Activated B cell treated with CpG ODN at 0.5 μM for 24 hours (primary cell): ENCODE results near the gene CEP89. TPM values are rescaled to one million over a fixed set of nuclear protein-coding genes. Genes with fewer than 3 reads are reported as not detected.
A peak's percentile ranks its signal among the peaks of the same experiment; 100 is the strongest.
"Not testable (repeated sequence)": the region's sequence is repeated elsewhere in the genome, so short reads cannot be mapped to it uniquely, and the experiment has no call there.

ENCODE experiments used
- ATAC-seq: fragments of 200-7000 bp; cut with Tn5 transposase; one replicate; pipeline ENCODE4 v1.10.0; 2021; ENCODE audit warnings: low read depth, mild to moderate bottlenecking, moderate library complexity
- CTCF ChIA-PET: fragments of 350-600 bp; sonication (Branson Sonifier 250); formaldehyde crosslinking; loops from one replicate; lab custom pipeline; 2021; ENCODE audit warnings: antibody characterized with exemption; lab: Charles Lee
- POLR2A ChIA-PET: fragments of 350-600 bp; sonication (Branson Sonifier 250); formaldehyde crosslinking; loops from one replicate; lab custom pipeline; 2021; ENCODE audit warnings: antibody characterized with exemption; lab: Charles Lee
- DNase-seq: peaks from one replicate; pipeline ENCODE4 v3.0.0; 2022
- H3K27ac Mint-ChIP-seq: one replicate; pipeline ENCODE4 v1.8.0; 2020; ENCODE audit warnings: mixed read lengths
- H3K27me3 Mint-ChIP-seq: one replicate; pipeline ENCODE4 v1.8.0; 2021; ENCODE audit warnings: mixed read lengths
- H3K36me3 Mint-ChIP-seq: one replicate; pipeline ENCODE4 v1.8.0; 2021; ENCODE audit warnings: low read depth, mixed read lengths
- H3K4me1 Mint-ChIP-seq: one replicate; pipeline ENCODE4 v1.8.0; 2021; ENCODE audit warnings: mixed read lengths
- H3K4me3 Mint-ChIP-seq: one replicate; pipeline ENCODE4 v1.8.0; 2020; ENCODE audit warnings: mild to moderate bottlenecking, mixed read lengths
- H3K9me3 Mint-ChIP-seq: one replicate; pipeline ENCODE4 v1.8.0; 2020; ENCODE audit warnings: mixed read lengths
- intact Hi-C: fragments of 100-400 bp; cut with micrococcal nuclease; formaldehyde crosslinking; loops from one replicate; pipeline ENCODE4 v1.15.1; 2024
- total RNA-seq: library from RNA; stranded (reverse); gene quantifications from 2 replicates; pipeline ENCODE4 v1.2.3, GENCODE V29; 2022
- TF ChIP-seq, protein P1 (sequence below): fragments of 200-600 bp; IDR thresholded peaks from one replicate; pipeline ENCODE4 v1.8.0; 2022; ENCODE audit warnings: antibody characterized with exemption, mild to moderate bottlenecking

CEP89 gene
- total RNA-seq, 1 donor from 2014 or later: 19.4 TPM

GRCh38 chr19:32988724-32989123, 17.0 kb upstream of the CEP89 start:
- Mint-ChIP-seq H3K4me1 (no peaks in the 10 kb centered on the region), H3K4me3 (no peak overlapping the region), H3K27ac (no peak overlapping the region), H3K9me3 (no peaks in the 10 kb centered on the region), H3K27me3 (no peaks in the 10 kb centered on the region), H3K36me3 (peaks cover 15% of the 10 kb centered on the region)
- CTCF ChIA-PET: no interaction called here
- TF ChIP-seq, protein P1, sequence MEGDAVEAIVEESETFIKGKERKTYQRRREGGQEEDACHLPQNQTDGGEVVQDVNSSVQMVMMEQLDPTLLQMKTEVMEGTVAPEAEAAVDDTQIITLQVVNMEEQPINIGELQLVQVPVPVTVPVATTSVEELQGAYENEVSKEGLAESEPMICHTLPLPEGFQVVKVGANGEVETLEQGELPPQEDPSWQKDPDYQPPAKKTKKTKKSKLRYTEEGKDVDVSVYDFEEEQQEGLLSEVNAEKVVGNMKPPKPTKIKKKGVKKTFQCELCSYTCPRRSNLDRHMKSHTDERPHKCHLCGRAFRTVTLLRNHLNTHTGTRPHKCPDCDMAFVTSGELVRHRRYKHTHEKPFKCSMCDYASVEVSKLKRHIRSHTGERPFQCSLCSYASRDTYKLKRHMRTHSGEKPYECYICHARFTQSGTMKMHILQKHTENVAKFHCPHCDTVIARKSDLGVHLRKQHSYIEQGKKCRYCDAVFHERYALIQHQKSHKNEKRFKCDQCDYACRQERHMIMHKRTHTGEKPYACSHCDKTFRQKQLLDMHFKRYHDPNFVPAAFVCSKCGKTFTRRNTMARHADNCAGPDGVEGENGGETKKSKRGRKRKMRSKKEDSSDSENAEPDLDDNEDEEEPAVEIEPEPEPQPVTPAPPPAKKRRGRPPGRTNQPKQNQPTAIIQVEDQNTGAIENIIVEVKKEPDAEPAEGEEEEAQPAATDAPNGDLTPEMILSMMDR: no peak
- no peak for ATAC-seq
- DNase-seq: no peak
- intact Hi-C loops: no loop called here
- POLR2A ChIA-PET: no interaction called here

DNA sequence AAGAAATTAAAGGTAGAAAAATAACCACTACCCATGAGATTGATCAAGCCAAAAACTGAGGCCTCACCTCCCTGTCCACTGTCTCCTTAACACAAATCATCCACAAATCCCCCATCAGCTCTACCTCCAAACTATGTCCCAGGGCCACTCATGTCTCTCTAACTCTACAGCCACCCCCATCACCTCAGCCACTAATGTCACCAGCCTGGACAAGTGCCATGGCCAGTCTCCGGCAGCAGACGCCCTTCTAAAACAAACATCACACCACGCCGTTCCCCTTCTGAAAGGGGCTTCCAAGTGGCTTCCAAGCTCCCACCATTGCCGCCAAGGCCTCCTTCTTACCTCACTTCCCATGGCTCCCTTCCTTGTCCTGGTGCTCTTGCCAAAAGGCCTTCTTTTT, 16.5 kb upstream of the CEP89 start:
- H3K27me3 Mint-ChIP-seq, CTCF ChIA-PET, ATAC-seq, DNase-seq, H3K9me3 Mint-ChIP-seq, intact Hi-C loops, H3K27ac Mint-ChIP-seq, H3K4me3 Mint-ChIP-seq, H3K4me1 Mint-ChIP-seq: not testable (repeated sequence)
- peaks cover 15% of the 10 kb centered on the region for H3K36me3 Mint-ChIP-seq
- POLR2A ChIA-PET: interaction anchor here (0.7 kb wide), 1 partner anchor 362 kb away, joined by 5 read pairs; no protein-coding TSS in a partner anchor

DNA sequence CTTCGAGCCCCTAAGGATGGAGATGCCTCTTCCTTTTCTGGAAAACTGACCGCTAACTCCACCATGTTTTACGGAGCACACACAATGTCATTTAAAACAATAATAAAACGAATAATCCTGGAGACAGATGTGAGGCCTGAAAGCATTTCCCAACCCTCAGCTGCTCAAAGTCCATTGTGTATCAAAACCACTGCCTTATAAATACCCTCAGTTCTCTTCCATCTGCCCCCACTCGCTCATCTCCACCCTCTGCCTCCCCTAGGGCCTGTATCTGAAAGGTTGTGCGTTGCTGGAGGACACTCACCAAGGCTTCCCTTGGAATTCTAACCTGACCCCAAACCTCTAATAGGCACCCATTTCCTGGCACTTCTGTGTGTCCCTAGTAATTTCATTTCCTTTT, 10.7 kb upstream of the CEP89 start:
- H3K27me3 Mint-ChIP-seq, H3K27ac Mint-ChIP-seq, H3K4me1 Mint-ChIP-seq, H3K9me3 Mint-ChIP-seq, DNase-seq, POLR2A ChIA-PET, ATAC-seq, H3K4me3 Mint-ChIP-seq, H3K36me3 Mint-ChIP-seq, CTCF ChIA-PET, intact Hi-C loops: not testable (repeated sequence)

DNA sequence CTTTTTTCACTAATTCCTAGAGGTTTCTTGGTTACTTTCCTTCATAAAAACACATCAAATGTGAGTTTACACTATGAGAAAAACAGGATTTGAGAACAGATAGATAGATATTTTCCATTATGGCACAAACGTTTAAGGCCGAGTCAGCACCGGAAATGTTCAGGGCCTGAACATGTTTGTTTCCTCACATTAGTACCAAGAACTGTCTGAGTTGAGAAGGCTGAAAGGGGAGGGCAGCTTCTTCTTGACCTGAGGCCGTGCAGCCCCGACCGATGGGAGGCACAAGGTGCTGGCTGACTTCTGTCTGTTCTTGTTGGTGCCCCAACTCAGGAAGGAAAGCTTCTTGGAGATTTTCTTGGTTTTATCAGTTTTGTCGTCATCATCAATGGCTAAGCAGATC, 8.0 kb upstream of the CEP89 start:
- POLR2A ChIA-PET, DNase-seq, CTCF ChIA-PET, ATAC-seq, H3K4me1 Mint-ChIP-seq, H3K27ac Mint-ChIP-seq, intact Hi-C loops, H3K4me3 Mint-ChIP-seq, H3K36me3 Mint-ChIP-seq, H3K27me3 Mint-ChIP-seq, H3K9me3 Mint-ChIP-seq: not testable (repeated sequence)

DNA sequence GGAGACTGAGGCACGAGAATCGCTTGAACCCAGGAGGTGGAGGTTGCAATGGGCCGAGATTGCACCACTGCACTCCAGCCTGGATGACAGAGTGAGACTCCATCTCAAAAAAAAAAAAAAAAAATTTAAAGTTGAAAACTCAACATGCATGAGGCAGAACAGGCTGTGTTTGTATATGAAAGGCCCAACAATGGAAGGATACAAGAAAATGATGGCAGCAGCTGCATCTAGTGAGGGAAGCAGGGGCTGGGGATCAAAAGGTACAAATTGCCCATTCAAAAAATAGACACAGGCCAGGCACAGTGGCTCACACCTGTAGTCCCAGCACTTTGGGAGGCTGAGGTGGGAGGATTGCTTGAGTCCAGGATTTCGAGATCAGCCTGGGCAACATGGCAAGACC, 6.1 kb upstream of the CEP89 start:
- H3K4me1 Mint-ChIP-seq, H3K4me3 Mint-ChIP-seq, DNase-seq, intact Hi-C loops, POLR2A ChIA-PET, H3K36me3 Mint-ChIP-seq, H3K9me3 Mint-ChIP-seq, H3K27ac Mint-ChIP-seq, ATAC-seq, H3K27me3 Mint-ChIP-seq, CTCF ChIA-PET: not testable (repeated sequence)

DNA sequence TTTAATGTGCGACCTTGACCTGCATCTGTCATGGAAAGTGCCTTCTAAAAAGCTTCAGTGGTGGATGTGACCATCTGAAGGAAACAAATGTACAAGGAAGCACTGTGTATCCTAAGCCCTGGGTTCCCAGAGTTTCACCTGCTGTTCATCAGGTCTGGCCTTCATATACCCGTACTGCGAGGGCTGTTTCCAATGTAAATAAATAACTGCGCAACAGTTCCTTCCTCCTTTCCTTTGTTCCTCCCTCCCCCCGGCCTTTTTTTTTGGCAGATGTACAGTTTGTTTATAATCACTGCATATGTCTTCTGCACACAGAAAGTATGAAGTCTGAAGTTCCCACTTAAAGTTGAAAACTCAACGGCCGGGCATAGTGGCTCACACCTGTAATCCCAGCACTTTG, 5.5 kb upstream of the CEP89 start:
- DNase-seq (no peak), ATAC-seq (no peak)
- ChIA-PET CTCF (no interaction called here), POLR2A (no interaction called here)
- Mint-ChIP-seq H3K4me3 (no peak overlapping the region), H3K9me3 (no peaks in the 10 kb centered on the region), H3K4me1 (peaks cover 2% of the 10 kb centered on the region), H3K27ac (no peak overlapping the region), H3K36me3 (peaks cover 6% of the 10 kb centered on the region), H3K27me3 (no peaks in the 10 kb centered on the region)
- intact Hi-C loops: no loop called here
- TF ChIP-seq, protein P1: no peak

GRCh38 chr19:32976223-32976805, 4.6 kb upstream of the CEP89 start:
- Mint-ChIP-seq H3K27me3 (no peaks in the 10 kb centered on the region), H3K9me3 (no peaks in the 10 kb centered on the region), H3K36me3 (peaks cover 9% of the 10 kb centered on the region), H3K4me1 (peaks cover 9% of the 10 kb centered on the region), H3K4me3 (no peak overlapping the region), H3K27ac (no peak overlapping the region)
- ChIA-PET POLR2A (interaction anchor here (0.5 to 0.7 kb wide), 2 partner anchors 86 to 142 kb away, joined by 3 to 4 read pairs; no protein-coding TSS in a partner anchor), CTCF (interaction anchor here (1.3 to 1.8 kb wide), 2 partner anchors 9 to 143 kb away, joined by 5 to 7 read pairs; no protein-coding TSS in a partner anchor)
- peak; percentile 24 for DNase-seq
- TF ChIP-seq, protein P1: no peak
- ATAC-seq: no peak
- intact Hi-C loops: no loop called here
